Esophagus (tissue), 2 donors: ENCODE data around the gene ELF2. TPM values are rescaled to one million over a fixed set of nuclear protein-coding genes. Genes with fewer than 3 reads are reported as not detected.
"Not testable (repeated sequence)": the region's sequence is repeated elsewhere in the genome, so short reads cannot be mapped to it uniquely, and the experiment has no call there.

Source experiments
- H3K27ac ChIP-seq, 2 donors: one replicate each; pipeline ENCODE4 v1.5.1; 2013; ENCODE audit warnings: low read depth in 2 of 2, mild to moderate bottlenecking in 2 of 2, inconsistent platforms in 1 of 2, low read length in 1 of 2, moderate library complexity in 1 of 2
- H3K27me3 ChIP-seq, 2 donors: one replicate each; pipeline ENCODE4 v1.6.1; 2013; ENCODE audit warnings: low read length in 2 of 2, control low read depth in 1 of 2, mild to moderate bottlenecking in 1 of 2; ENCODE audit not compliant: insufficient read depth in 2 of 2, control insufficient read depth in 1 of 2
- H3K36me3 ChIP-seq, 2 donors: one replicate each; pipeline ENCODE4 v1.6.1; 2013; ENCODE audit warnings: low read length in 1 of 2; ENCODE audit not compliant: control insufficient read depth in 2 of 2, insufficient read depth in 2 of 2
- H3K4me1 ChIP-seq, 2 donors: one replicate each; pipeline ENCODE4 v1.6.1; 2013; ENCODE audit warnings: low read length in 1 of 2; ENCODE audit not compliant: control insufficient read depth in 2 of 2, insufficient read depth in 2 of 2
- H3K4me3 ChIP-seq, 2 donors: one replicate each; pipeline ENCODE4 v1.5.1; 2013; ENCODE audit warnings: low read length in 2 of 2, mild to moderate bottlenecking in 2 of 2, low read depth in 1 of 2, moderate library complexity in 1 of 2
- H3K9me3 ChIP-seq, 2 donors: one replicate each; pipeline ENCODE4 v1.6.1; 2013; ENCODE audit warnings: mild to moderate bottlenecking in 2 of 2, low read depth in 1 of 2, low read length in 1 of 2, moderate library complexity in 1 of 2; ENCODE audit not compliant: control insufficient read depth in 2 of 2, insufficient read depth in 1 of 2
- WGBS, 2 donors: extraction: QIAGEN DNeasy Blood & Tissue Kit; methylation state at CpG; one replicate each; pipeline ENCODE4 v1.1.7; 2013; 5-methylcytosine and 5-hydroxymethylcytosine counted together
- polyA plus RNA-seq, 2 donors: library from polyadenylated mRNA; stranded (reverse); fragments of 200-250 nt; gene quantifications; one replicate each; pipeline ENCODE4 v1.2.3, GENCODE V29; 2013
- donor health status: healthy with polysubstance abuse.
- donor health status: Bipolar disorder and iron deficiency.

Gene ELF2
- polyA plus RNA-seq, 2 donors: 12.4 to 13.6 TPM

- not testable (repeated sequence) for H3K4me3 ChIP-seq, H3K36me3 ChIP-seq, H3K4me1 ChIP-seq, H3K9me3 ChIP-seq, H3K27me3 ChIP-seq
- WGBS, 2 donors: 83 to 89% methylated on average over 7 of the region's 7 CpGs
- H3K27ac ChIP-seq: peak overlapping the region in 1 of 2 donors; percentile 77
These were observed 168.7 kb downstream of the ELF2 start for GRCh38 chr4:139008278-139008677.

GRCh38 chr4:139007640-139008039 is 169.4 kb downstream of the ELF2 start:
- no peaks in the 10 kb centered on the region for H3K9me3 ChIP-seq
- WGBS, 2 donors: 84 to 89% methylated on average over 2 of the region's 2 CpGs
- no peaks in the 10 kb centered on the region for H3K27me3 ChIP-seq
- no peaks in the 10 kb centered on the region for H3K36me3 ChIP-seq
- H3K27ac ChIP-seq: peak overlapping the region in 1 of 2 donors; percentile 77
- H3K4me3 ChIP-seq: no peak overlapping the region
- no peaks in the 10 kb centered on the region for H3K4me1 ChIP-seq

Other genes starting within 250 kb of the ELF2 start
- 1 to 10 TPM; 1.8 to 2.2 TPM for gene NOCT, start 161.4 kb downstream of the ELF2 start, polyA plus RNA-seq
- under 1 TPM; 0.18 to 0.24 TPM for gene MGARP, start 103.0 kb upstream of the ELF2 start, polyA plus RNA-seq
- gene NAA15, start 124.3 kb upstream of the ELF2 start, polyA plus RNA-seq: 10 to 100 TPM in 1 of 2 donors, 1 to 10 TPM in 1; 5.6 to 11.4 TPM
- gene NDUFC1, start 125.3 kb upstream of the ELF2 start, polyA plus RNA-seq: 100 to 1,000 TPM in 1 of 2 donors, 10 to 100 TPM in 1; 79.0 to 102 TPM